Aorta (tissue), 5 donors: ENCODE measurements around the gene JAML. TPM values are rescaled to one million over a fixed set of nuclear protein-coding genes. Genes with fewer than 3 reads are reported as not detected.

Source experiments
- ATAC-seq: fragments of 200-7000 bp; cut with Tn5 transposase; one replicate; pipeline ENCODE4 v1.9.1; 2022; ENCODE audit warnings: moderate library complexity; ENCODE audit not compliant: low FRiP score
- DNase-seq, 2 donors: peaks; one replicate each; pipeline ENCODE4 v3.0.0-alpha.2; 2020
- H3K27ac ChIP-seq, 2 donors: one replicate each; pipeline ENCODE4 v1.5.1; 2013; ENCODE audit warnings: low read length in 2 of 2, mild to moderate bottlenecking in 2 of 2, moderate library complexity in 2 of 2, control low read depth in 1 of 2, inconsistent platforms in 1 of 2, low read depth in 1 of 2
- H3K27me3 ChIP-seq, 2 donors: one replicate each; pipeline ENCODE4 v1.6.1; 2013; ENCODE audit warnings: control low read depth in 1 of 2, low read length in 1 of 2, mild to moderate bottlenecking in 1 of 2, moderate library complexity in 1 of 2; ENCODE audit not compliant: insufficient read depth in 2 of 2, control insufficient read depth in 1 of 2
- H3K36me3 ChIP-seq, 2 donors: one replicate each; pipeline ENCODE4 v1.6.1; 2013; ENCODE audit warnings: control low read depth in 1 of 2, low read length in 1 of 2, mild to moderate bottlenecking in 1 of 2; ENCODE audit not compliant: insufficient read depth in 2 of 2, control insufficient read depth in 1 of 2
- H3K4me1 ChIP-seq, 2 donors: one replicate each; pipeline ENCODE4 v1.6.1; 2013; ENCODE audit warnings: low read length in 2 of 2, control low read depth in 1 of 2, mild to moderate bottlenecking in 1 of 2, moderate library complexity in 1 of 2; ENCODE audit not compliant: insufficient read depth in 2 of 2, control insufficient read depth in 1 of 2
- H3K4me3 ChIP-seq, 2 donors: one replicate each; pipeline ENCODE4 v1.5.1; 2013; ENCODE audit warnings: low read length in 2 of 2, control low read depth in 1 of 2, mild to moderate bottlenecking in 1 of 2
- H3K9me3 ChIP-seq: one replicate; pipeline ENCODE4 v1.6.1; 2013; ENCODE audit warnings: mild to moderate bottlenecking, low read length; ENCODE audit not compliant: control insufficient read depth
- WGBS, 2 donors: extraction: QIAGEN DNeasy Blood & Tissue Kit; methylation state at CpG; one replicate each; pipeline ENCODE4 v1.1.7; 2013; 5-methylcytosine and 5-hydroxymethylcytosine counted together
- intact Hi-C, 2 donors: fragments of 100-400 bp; cut with DNase I; formaldehyde crosslinking; loops; one replicate each; pipeline versions ENCODE4 v1.14.2 to v1.15.0; 2022
- long read RNA-seq, 2 donors: library from polyadenylated mRNA; unstranded; transcript quantifications; one replicate each; pipeline ENCODE4 v2.0.0, GENCODE V29; 2020 to 2021
- polyA plus RNA-seq, 2 donors: library from polyadenylated mRNA; stranded (reverse); fragments of 200-250 nt; gene quantifications; one replicate each; pipeline ENCODE4 v1.2.3, GENCODE V29; 2013
- total RNA-seq, 2 donors: library from RNA; stranded (reverse); fragmentation: NEBNext Ultra II Directional; extraction: Animal tissue kit (Norgen Biotek cat#: 25700); gene quantifications; one replicate each; pipeline ENCODE4 v1.2.1, GENCODE V29; 2021
- donor health status: healthy with polysubstance abuse.
- donor health status: Bipolar disorder and iron deficiency.
- donor health status: DM: no; HTN: no; CAD: no.
- donor health status: DM: no; HTN: no; CAD: no.
- donor health status: DM: yes; HTN: yes; CAD: no.

The JAML gene, protein sequence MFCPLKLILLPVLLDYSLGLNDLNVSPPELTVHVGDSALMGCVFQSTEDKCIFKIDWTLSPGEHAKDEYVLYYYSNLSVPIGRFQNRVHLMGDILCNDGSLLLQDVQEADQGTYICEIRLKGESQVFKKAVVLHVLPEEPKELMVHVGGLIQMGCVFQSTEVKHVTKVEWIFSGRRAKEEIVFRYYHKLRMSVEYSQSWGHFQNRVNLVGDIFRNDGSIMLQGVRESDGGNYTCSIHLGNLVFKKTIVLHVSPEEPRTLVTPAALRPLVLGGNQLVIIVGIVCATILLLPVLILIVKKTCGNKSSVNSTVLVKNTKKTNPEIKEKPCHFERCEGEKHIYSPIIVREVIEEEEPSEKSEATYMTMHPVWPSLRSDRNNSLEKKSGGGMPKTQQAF
- total RNA-seq = 10 to 100 TPM in 1 of 2 donors, 1 to 10 TPM in 1; 8.0 to 29.5 TPM
- polyA plus RNA-seq = 1 to 10 TPM; 1.8 to 4.0 TPM
- long read RNA-seq, donor 1, transcript JAML-202 (10 exons, 1,944 nt) = major isoform, 16 of 33 reads
- long read RNA-seq, donor 1, partial matches to known transcripts = 5 of 33 reads
- long read RNA-seq, donor 1, other reads (novel, unspliced or antisense) = 9 of 33 reads
- long read RNA-seq, donor 2, partial matches to known transcripts = 6 of 15 reads
- long read RNA-seq, donor 2, other reads (novel, unspliced or antisense) = 4 of 15 reads

DNA sequence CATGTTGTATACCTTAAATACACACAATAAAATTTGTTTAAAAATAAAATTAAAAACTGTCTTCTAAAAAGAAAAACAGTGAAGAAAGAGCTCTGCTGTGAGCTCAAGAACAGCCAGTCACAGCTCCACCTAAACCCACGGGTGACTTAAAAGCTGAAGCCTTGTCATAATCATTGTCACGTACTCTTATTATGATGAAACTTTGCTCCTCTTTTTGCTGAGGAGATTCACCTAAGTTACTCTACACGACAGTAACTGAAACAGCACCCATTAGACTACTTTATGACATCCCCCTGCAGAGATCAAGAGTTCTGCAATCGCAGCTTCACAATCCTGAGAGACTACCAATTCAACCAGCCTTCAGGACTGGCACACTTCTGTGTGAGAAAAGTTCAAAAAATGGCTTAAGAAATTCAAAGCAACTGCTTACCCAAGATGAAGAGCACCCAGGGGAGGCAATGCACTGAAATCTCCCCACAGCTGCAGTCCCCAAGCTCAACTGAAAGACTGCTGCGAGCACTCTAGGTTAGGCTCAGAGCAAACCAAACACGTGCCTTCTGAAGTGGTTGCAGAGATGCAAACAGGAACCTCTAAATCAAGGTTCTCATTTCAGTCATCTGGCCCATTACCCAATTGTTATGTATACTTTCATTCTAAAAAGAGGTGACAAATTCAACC, at the start of gene JAML:
Gene JAML (minus strand): TSS at position 501 of the 678 bp plus-strand sequence. CDS start 10,145 bp downstream, outside the sequence.
- WGBS, 2 donors = 46 to 56% methylated on average over 6 of the region's 6 CpGs
- Histone ChIP-seq H3K4me3 (no peak within 1 kb of the TSS), H3K4me1 (no peaks in the 10 kb centered on the region), H3K27ac (no peak within 1 kb of the TSS), H3K27me3 (peaks cover 0 to 2% of the 10 kb centered on the region in 2 donors), H3K9me3 (no peaks in the 10 kb centered on the region), H3K36me3 (no peaks in the 10 kb centered on the region)
- no peak for ATAC-seq
- intact Hi-C loops = no loop called here
- DNase-seq = no peak

DNA sequence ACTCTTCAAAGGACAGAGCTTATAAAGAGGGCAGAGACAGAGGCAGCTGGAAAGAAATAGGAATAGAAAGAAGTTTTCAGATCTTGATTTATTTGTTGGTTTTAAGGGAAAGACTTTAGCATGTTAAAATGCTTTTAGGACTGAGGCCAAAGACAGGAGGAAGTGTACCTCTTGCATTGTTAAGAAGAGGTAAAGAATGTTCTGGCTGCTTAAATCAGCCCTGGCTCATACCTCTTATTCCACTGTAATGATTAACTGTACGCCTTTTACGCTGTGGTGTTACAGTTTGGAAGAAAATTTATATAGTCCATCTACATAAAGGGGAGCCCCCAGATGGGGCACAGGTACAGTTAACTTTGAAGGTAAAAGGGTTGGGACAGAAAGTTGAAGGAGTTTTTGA, 49.4 kb upstream of the JAML start:
- Histone ChIP-seq H3K4me1 (no peaks in the 10 kb centered on the region), H3K36me3 (no peaks in the 10 kb centered on the region), H3K9me3 (no peaks in the 10 kb centered on the region), H3K4me3 (no peak overlapping the region), H3K27ac (no peak overlapping the region), H3K27me3 (no peaks in the 10 kb centered on the region)
- WGBS, 2 donors = 80 to 82% methylated on average over 2 of the region's 2 CpGs
- intact Hi-C loops = no loop called here
- ATAC-seq (no peak), DNase-seq (no peak)

DNA sequence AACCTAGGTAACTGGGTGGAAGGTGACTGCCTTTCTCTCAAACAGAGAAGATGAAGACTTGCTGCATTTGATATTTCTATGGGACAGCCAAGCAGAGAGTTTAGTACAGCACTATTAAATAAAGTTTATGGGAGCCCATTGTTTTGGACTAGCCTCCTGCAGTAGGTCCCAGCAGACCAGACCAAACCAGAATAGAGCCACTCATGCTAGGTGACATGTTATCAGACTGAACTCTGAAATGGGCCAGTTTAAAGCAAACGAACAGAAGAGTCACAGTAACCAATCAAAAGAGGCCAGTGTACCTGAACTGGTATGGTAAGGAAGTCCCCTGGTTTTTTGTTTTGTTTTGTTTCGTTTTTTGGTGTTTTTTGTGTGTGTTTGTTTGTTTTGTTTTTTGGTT, 47.2 kb upstream of the JAML start:
- intact Hi-C loops = no loop called here
- Histone ChIP-seq H3K4me3 (no peak overlapping the region), H3K9me3 (no peaks in the 10 kb centered on the region), H3K36me3 (no peaks in the 10 kb centered on the region), H3K4me1 (no peaks in the 10 kb centered on the region), H3K27ac (no peak overlapping the region), H3K27me3 (peaks cover 0 to 3% of the 10 kb centered on the region in 2 donors)
- DNase-seq (no peak), ATAC-seq (no peak)
- WGBS, 2 donors = 54% methylated on average over 2 of the region's 2 CpGs

DNA sequence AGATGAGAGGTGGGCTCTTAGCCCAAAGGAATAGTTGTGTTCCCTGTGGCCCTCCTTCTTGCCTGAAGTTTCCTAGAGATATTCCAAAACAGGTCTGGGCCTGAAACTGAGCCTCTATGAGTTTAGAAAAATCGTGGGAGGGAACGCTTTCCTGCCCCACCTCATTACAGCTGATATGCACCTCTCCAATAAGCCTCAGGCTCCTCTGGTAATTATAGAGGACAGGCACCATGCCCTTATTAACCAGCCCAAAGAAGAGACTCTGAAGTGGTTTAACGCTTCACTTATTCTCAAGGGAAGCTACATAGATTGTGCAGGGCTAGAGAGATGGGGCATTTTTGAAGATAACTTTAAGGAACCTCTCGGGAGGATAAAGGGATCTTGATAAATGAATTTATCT, 42.7 kb upstream of the JAML start:
- peaks cover 3 to 5% of the 10 kb centered on the region in 2 donors for H3K27me3 ChIP-seq
- H3K27ac ChIP-seq = no peak overlapping the region
- H3K36me3 ChIP-seq = no peaks in the 10 kb centered on the region
- H3K4me1 ChIP-seq = no peaks in the 10 kb centered on the region
- ATAC-seq (no peak), DNase-seq (no peak)
- intact Hi-C loops = no loop called here
- WGBS, 2 donors = 82 to 86% methylated on average over 4 of the region's 4 CpGs
- H3K4me3 ChIP-seq = no peak overlapping the region
- H3K9me3 ChIP-seq = no peaks in the 10 kb centered on the region

DNA sequence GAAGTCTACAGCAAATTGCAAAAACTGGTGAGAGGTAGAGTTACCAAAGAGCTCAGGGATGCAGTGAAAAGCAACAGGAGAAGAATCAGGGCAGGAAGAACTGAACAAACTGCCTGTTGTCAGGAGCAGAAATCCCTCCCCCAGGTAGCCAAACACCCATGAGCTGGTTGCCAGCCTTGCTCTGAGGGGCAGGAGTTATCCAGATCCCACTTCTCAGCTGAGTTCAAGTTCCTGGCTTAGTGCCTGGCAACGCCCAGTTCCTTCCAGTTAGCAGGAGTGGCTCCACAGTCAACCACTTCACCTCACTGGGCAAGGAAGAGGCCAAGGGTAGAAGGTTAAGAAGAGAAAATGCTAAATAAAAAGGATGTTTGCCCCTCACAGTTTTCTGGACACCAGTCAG, 41.1 kb upstream of the JAML start:
- no peak for ATAC-seq
- intact Hi-C loops = no loop called here

DNA sequence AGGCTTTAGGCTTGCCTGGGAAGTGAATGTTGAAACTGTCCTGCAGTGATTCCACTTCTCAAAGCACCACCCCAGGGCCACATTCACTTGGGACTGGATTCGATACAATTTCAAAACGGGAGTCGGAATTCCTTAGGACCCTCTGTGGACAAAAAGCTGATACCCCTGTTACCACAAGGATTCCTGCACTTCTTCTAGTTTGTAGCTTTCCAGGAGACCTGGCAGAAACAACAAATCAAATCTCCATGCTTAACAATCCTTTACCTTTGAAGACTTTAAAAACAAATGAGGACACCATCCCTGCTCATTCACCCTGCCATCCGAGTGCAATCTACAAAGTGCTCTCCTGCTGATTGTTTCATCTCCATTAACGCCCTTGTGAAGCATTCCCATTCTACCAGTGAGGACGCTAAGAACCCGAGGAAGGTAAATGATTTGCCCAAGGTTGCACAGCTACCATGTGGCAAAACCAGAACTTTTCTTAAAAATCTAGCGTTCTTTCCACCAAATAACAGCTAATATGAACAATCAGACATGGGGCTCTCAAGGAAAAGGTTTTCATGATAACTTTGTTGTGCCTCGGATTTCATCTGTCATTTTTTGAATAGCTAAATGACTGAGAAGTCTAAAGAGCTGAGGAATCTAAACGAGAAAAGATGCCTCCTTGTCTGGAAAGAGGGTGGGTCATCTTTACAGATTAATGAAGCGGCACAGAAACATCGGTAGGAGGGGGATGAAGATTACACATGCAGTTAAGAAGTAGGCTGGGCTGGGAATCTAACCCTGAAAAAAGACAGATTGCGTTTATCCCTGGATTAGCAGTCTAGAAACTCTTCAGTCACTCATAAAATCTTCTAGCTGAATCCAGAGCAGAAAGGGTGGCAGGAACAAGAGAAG, 40.0 kb upstream of the JAML start:
- Histone ChIP-seq H3K27ac (no peak overlapping the region), H3K27me3 (peaks cover 3 to 5% of the 10 kb centered on the region in 2 donors), H3K9me3 (no peaks in the 10 kb centered on the region), H3K4me3 (no peak overlapping the region), H3K4me1 (no peaks in the 10 kb centered on the region), H3K36me3 (no peaks in the 10 kb centered on the region)
- WGBS, 2 donors = 54 to 59% methylated on average over 13 of the region's 13 CpGs
- ATAC-seq (no peak), DNase-seq (no peak)
- intact Hi-C loops = no loop called here

More for the DNA sequence above, 41.1 kb upstream of the JAML start:
- Histone ChIP-seq H3K4me3 (no peak overlapping the region), H3K4me1 (no peaks in the 10 kb centered on the region), H3K36me3 (no peaks in the 10 kb centered on the region), H3K27me3 (peaks cover 3 to 5% of the 10 kb centered on the region in 2 donors), H3K27ac (no peak overlapping the region), H3K9me3 (no peaks in the 10 kb centered on the region)
- 40 to 60% methylated on average over 1 of the region's 1 CpG for WGBS, 2 donors
- DNase-seq = no peak

DNA sequence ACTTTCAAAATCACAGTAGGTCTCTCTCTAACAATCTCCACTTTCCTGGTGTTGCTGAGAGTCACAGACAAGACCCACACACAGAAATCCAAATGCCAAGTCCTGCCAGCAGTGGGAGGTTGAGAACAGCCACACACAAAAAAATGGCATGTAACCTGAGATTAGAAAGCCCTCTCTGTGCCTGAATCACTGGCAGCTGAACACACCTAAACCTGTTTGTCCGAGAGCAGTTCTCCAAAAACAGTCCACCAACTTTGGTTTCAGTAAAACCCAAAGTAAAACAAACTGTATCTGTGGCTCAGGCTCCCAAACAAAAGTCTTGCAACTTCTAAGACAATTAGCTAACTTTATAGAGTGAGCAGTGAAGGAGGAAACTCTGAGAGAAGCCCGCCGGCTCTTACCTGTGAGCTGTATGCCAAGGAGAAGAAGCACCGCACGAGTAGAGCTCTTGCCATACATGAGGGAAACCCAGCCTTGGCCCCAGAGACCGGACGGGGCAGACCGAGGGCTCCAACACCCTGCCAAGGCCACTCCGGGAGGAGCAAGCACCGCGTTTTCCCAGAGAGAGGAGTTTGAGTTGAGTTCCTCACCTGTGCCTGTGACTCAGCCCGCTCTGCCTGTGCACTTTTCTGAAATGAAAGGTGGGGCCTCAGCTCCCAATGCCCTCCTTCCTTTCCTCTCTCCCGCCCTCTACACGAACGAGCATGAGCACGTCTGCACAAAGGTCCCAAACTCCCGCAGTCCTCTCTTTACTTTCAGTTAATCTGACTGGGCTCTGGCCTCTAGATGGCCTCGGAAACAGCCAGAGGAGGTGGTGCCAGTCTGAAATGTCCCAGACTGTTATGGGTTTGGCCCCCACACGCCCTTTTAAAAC, 39.1 kb upstream of the JAML start, which contains the start of gene MPZL2:
Gene MPZL2 (minus strand): TSS at position 603 of the 874 bp plus-strand sequence. CDS start 144 bp downstream, at position 459.
- H3K4me3 ChIP-seq = no peak within 1 kb of the TSS
- WGBS, 2 donors = 2 to 4% methylated on average over 19 of the region's 19 CpGs
- no peaks in the 10 kb centered on the region for H3K36me3 ChIP-seq
- ATAC-seq = peak; percentile 67
- intact Hi-C loops = no loop called here
- H3K27ac ChIP-seq = no peak within 1 kb of the TSS
- H3K9me3 ChIP-seq = no peaks in the 10 kb centered on the region
- no peaks in the 10 kb centered on the region for H3K4me1 ChIP-seq
- DNase-seq = peak in 1 of 2 donors; percentile 45
- H3K27me3 ChIP-seq = peaks cover 3 to 5% of the 10 kb centered on the region in 2 donors
